ENCODE results near the gene HOMER2.
"Not testable (repeated sequence)": the region's sequence is repeated elsewhere in the genome, so short reads cannot be mapped to it uniquely, and the experiment has no call there.

Gene HOMER2

GRCh38 chr15:82893473-82893872 is 59.0 kb downstream of the HOMER2 start:
- not testable (repeated sequence) for DNase-seq

GRCh38 chr15:82892573-82892972 is 59.9 kb downstream of the HOMER2 start:
- no peak for DNase-seq

GRCh38 chr15:82890995-82891390 is 61.5 kb downstream of the HOMER2 start:
- DNase-seq = no peak

- DNase-seq = peak; percentile 6
Observed at GRCh38 chr15:82890338-82890994, 62.1 kb downstream of the HOMER2 start.

GRCh38 chr15:82882273-82882928 is 70.1 kb downstream of the HOMER2 start:
- DNase-seq = no peak

GRCh38 chr15:82881747-82882146 is 70.8 kb downstream of the HOMER2 start:
- no peak for DNase-seq

DNA sequence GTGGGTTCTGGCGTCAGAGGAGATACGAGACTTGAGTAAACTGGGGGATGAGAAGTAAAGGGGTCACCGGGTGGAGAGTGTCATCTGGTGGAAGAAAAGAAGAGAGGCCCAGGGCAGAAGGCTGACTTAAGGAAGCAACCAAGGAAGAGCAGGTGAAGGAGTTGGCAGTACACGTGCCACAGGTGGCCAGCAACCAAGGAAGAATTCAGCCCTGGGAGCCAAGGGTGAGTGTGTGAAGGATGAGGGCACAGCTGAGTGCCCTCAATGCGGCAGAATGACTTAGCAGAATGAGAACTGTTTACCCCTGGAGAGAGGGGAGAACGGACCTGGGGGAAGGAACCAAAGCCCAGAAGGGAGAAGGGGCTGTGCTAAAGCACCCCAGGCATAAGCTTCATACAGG is 71.8 kb downstream of the HOMER2 start:
- DNase-seq = no peak

GRCh38 chr15:82878325-82878724 is 74.2 kb downstream of the HOMER2 start:
- DNase-seq = no peak

- no peak for DNase-seq
Observed at GRCh38 chr15:82877825-82878224, 74.7 kb downstream of the HOMER2 start.

DNA sequence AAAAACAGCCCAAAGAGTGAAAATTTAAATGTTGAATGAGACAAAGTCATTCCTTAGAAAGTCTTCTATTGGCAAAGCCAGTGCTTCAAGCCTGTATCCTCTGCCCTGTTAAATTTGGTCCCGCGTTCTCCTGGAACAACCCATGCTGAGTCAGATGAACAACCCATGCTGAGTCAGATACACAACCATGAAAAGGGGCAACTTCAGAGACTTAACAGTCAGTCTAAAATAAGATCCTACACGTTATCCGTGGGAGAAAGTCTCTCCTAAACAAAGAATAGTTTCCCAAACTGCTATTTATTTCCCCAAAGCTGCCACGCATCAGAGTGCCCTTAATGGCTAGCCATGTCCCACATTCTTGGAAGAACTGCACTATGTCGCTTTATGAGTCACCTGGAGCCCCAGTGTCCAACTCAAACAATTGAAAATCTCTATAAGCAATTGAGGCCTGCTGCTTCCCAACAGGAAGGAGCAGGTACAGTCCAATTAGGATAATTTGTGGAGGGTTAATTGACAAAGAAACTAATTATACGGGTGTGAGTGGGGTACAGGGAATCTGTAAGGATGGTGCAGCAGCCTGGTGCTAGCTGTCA is 77.0 kb downstream of the HOMER2 start:
- peak; percentile 40 for DNase-seq

- no peak for DNase-seq
Observed at GRCh38 chr15:82874961-82875360, 77.6 kb downstream of the HOMER2 start.

DNA sequence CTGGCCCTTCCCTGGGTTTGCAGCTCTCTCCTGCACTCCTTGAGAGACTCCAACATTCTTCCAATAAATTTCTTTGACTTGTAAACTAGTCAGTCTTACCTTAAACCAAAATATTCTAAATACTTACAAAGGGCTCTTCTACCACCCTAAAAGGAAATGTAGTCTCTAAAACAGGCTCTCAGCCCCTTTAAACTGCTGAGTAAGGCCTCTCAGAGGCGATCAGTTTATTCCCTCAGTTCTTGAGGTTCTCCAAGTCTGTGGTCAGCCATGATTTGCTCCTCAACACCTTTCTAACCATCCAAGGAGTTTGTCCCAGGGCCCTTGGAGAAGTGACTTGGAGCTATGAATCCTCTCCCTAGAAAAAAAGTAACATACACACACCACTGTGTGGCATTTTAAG is 78.3 kb downstream of the HOMER2 start:
- no peak for DNase-seq

DNA sequence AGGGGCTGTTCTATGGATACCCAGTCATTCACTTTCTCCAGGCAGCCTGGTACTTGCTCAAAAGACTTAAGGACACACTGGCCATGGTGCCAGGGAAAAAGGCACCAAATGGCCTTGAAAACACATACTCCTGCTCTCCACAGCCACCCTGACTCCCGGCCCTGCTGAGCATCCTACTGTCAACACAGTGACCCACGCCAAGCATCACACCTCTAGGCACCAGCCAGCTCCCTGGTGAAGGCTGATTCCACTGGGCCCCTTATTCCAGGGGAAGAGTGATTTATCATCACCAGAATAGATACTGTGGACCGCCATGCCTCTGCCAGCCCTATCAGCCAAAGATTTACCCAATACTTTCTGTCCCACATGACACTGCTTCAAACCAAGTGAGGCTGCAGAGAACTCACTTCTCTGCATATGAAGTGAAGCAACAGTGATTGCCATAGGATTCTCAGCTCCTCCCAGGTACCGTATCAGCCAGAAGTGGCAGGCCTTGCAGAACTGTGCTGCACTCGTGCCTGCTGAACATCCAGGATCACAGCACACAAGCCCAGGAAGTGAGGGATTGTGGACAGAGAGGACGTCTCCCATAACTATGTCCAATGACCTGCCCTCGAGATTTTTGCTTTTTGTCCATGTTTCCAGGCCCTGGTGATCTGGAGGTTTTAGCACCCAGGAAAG is 79.4 kb downstream of the HOMER2 start:
- DNase-seq = no peak

- no peak for DNase-seq
Observed at GRCh38 chr15:82871832-82872484, 80.6 kb downstream of the HOMER2 start.

DNA sequence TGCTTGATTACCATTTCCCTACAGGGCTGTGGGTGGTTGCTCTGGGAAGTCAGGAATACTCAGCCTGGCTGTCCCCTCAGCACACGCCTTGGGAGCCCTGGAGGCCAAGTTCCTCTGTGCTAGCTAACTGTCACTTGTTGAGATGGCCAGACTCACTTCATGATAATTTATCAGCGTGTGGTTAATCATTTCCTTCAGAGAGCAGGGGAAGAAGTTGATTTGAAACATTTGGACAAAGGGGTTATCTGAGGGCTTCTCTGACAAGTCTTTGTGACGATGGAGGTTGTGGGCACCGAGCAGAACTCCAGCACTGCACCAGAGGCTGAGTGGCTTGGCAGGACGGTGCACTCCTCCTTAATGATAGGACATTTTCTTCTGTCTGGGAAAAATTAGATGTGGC is 81.2 kb downstream of the HOMER2 start:
- no peak for DNase-seq

DNA sequence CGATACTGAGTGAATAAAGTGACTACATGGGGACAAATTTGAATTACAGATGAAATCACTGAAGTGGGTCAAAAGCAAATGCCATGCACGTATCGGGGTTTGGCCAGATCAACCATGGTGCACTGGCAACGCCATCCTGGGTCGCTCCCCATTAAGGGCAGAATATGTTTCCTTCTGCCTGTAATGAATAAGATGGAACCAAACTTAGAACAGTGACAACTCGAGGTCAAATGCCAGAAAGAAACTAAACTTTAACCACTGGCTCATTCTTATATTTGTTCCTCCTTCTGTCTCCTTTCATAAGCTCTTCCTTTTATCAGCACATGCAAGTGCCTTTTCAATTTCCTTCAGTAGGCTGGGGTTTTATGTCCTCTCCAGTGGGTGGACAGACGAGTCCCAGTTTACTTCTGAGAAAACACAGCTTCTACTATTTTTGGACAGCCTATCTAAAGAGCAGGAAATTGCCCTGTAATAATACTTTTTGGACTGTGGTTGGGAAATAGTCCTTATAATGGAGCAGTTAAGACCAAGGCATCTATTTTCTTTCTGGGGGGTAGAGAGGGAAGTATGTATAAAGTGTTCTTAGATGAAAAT is 81.7 kb downstream of the HOMER2 start:
- no peak for DNase-seq

GRCh38 chr15:82865981-82866380 is 86.5 kb downstream of the HOMER2 start:
- not testable (repeated sequence) for DNase-seq

DNA sequence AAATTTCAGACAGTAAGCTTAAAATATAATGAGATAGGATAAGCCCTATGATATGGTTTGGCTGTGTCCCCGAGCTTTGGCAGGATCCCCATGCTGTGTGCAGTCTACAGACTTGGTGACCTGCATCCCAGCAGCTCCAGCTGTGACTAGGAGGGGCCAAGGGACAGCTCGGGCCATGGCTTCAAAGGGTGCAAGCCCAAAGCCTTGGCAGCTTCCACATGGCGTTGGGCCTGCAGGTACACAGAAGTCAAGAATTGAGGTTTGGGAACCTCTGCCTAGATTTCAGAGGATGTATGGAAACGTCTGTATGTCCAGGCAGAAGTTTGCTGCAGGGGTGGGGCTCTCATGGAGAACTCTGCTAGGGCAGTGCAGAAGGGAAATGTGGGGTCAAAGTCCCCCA is 86.9 kb downstream of the HOMER2 start:
- DNase-seq = not testable (repeated sequence)

GRCh38 chr15:82864967-82865366 is 87.6 kb downstream of the HOMER2 start:
- DNase-seq = no peak

GRCh38 chr15:82862886-82863285 is 89.6 kb downstream of the HOMER2 start:
- DNase-seq = no peak

DNA sequence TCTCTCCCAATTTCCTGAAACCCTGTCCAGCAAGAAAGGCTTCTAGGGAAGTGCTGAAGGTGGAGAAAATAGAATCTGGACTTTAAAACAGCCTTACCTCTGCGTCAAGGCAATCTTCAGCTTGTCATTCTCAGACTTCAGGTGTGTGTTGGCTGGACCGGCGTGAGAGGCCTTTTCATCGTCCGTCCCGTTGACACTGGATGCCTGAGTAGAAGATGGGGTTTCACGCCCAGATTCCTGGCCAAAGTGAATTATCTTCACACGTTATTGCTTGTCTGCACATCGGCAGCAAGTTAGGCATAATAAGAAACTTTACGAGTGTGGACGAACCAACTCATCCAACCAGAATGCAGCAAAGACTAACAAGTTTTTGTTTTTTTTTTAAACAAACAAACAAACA is 93.6 kb downstream of the HOMER2 start:
- no peak for DNase-seq

DNA sequence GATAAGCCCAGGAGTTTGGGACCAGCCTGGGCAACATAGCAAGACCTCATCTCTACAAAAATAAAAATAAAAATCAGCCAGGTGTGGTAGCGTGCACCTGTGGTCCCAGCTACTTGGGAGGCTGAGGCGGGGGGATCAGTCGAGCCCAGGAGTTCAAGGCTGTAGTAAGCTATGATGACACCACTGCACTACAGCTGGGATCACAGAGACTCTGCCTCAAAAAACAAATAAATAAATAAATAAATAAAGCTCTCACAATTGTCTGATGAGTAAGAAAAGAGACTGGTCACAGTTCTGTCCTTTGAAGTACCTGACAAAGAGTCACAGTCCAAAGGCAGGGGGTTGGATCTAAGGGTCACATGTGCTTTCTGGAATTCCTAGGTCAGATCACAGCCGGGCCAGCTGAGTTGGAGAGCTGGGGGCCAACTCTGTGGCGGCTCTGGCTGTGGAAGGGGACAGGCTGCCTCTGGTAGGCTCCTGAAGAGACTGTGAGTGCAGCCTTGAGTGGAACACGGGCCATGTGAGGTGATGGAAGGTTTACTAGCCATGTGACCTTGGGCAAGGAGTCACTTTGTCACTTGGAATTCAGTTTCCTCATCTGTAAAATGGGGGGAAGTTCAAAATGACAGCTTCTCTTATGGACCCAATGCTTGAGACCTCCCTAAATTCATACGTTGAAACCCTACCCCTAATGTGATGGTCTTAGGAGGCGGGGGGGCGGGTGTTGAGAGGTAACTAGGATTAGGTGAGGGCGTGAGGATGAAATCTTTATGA is 95.9 kb downstream of the HOMER2 start:
- DNase-seq = no peak

Data from fibroblast of skin of scalp (primary cell).